ENCODE data around the gene NUP188.

GRCh38 chr9:129042016-129042415 is 94.5 kb downstream of the NUP188 start:
- TF ChIP-seq ZFP3 (CRISPR knock-in tag; IDR thresholded peaks at IDR 0.05), result no peak
- no peak for TF ChIP-seq ARNTL (CRISPR knock-in tag; IDR thresholded peaks at IDR 0.05; ENCODE audit: borderline replicate concordance, low read depth)

Measured in SK-N-SH treated with all-trans-retinoic acid at 6 μM for 48 hours (cell line).